GM18502 (cell line): Measurements from ENCODE around the gene ZNF532.

Experiments
- ATAC-seq: cut with Tn5 transposase; IDR thresholded peaks from one replicate; pipeline ENCODE4 v1.9.1; 2021; ENCODE audit warnings: mild to moderate bottlenecking; ENCODE audit not compliant: unreplicated experiment, poor library complexity

Gene ZNF532

DNA sequence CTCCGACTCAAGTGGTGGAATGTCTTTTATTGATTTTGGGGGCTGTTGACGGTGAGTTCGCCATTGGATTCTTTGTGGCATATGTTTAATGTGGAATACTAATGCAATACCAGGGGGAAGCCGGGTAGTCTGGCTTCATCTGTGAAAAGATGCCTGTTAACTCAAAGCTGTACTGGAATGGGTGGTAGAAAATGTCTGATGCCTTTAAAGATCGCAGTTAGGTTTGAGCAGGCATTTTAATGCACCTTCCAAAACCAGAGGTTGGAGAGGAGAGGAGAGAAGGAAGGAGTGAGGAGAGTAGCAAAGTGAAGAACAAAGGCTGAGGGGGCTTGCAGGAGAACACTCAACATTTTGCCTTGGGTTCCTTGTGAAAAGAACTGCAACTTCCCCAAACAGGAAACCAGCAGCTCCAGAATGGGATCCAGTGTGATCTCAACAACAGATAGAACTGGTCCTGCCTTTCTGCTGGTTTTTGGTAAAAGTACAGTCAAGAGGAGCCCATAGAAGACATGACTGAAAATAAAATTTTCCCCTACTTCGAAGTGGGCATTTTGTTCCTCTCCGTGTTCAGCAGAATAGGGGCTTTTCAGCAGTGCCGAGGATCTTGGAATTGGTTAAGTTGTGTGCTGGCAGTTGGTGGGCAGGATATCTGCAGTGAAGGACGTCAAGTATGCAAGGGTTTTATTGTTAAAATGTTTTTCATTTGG, 1.5 kb downstream of the ZNF532 start:
- ATAC-seq, result no peak

DNA sequence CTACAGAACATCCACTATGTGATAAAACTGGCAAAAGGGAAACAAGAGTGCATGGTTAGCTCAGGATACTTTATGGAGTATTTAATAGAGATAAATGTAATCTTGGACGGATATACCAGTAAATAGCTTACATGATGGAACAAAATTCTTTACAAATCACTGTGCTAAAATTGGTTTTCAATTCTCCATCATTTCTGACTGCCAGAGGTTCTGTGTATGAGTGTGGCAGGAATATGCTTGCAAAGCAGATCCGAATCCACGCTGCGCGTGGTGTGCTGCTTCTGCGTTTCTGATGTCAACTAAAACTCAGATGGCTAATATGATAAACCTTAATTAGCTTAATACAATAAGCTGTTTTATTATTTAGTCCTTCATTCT, 2.1 kb downstream of the ZNF532 start:
- no peak for ATAC-seq

- no peak for ATAC-seq
These were observed 2.7 kb downstream of the ZNF532 start for GRCh38 chr18:58867281-58867961.

- no peak for ATAC-seq
These were observed 3.8 kb downstream of the ZNF532 start for GRCh38 chr18:58868440-58868839.

GRCh38 chr18:58870130-58870529, 5.5 kb downstream of the ZNF532 start:
- ATAC-seq, result no peak

GRCh38 chr18:58870621-58871020, 5.9 kb downstream of the ZNF532 start:
- ATAC-seq, result no peak

DNA sequence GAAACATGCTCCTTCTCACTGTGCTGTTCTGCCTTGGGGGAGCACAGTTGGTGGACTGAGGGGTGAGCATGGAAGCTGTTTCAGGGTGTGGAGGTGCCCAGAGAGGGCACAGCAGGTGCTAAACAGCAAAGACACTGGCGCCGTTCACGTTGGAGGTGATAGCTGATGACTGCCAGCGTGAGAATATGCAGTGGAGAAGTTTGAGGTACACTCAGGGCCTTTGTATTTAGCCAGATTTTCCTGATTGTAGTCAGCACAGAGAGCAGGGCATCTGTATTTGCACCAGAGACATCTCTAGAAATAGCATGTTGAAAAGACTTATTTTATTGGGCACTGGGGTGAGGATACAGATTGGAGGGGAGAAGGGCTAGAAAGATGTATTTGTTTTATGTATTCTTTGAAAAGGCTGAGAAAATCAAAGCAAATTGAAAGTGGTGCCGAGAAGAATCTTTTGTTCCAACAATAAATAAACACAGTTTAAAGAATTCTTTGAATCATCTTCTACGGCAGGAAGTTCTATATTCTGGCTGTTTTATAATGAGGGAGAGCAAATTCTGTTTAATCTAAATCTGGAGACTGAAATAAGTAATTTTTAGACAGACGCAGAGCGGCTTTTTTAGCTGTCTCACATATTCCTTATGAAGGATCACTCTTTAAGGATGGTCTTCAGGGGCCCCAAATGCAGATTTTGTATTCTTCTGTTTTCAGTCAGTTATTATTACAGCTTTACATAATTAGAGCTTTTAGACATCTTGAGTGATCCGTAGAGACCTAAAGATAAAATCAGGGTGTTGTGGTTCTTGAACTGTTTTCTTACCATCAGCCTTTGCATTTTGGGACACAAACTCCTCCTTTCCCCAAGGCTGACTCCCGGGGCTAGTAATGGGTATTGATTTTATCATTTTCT, 7.1 kb downstream of the ZNF532 start:
- ATAC-seq, result no peak

- no peak for ATAC-seq
These were observed 14.0 kb downstream of the ZNF532 start for GRCh38 chr18:58878640-58879039.

- ATAC-seq, result no peak
These were observed 16.8 kb downstream of the ZNF532 start for GRCh38 chr18:58881477-58881876.

- ATAC-seq, result no peak
These were observed 17.4 kb downstream of the ZNF532 start for GRCh38 chr18:58882044-58882443.

DNA sequence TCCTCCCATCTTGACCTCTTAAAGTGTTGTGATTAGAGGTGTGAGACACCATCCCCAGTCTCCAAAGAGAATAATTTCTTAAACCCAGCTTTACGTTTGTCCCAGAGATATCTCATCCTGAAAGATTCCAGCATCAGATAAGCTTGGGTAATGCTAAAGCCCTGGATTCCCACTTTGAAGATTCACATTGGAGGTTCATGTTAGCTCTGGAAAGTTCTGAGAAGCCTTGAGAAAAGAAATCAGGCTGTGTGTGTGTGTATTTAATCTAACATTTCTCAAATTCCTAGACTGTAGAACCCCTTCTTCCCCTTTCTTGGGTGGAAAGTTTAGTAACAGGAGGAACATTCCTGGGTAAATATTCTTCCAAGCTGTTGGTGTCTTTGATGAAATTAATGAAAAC, 18.0 kb downstream of the ZNF532 start:
- no peak for ATAC-seq

DNA sequence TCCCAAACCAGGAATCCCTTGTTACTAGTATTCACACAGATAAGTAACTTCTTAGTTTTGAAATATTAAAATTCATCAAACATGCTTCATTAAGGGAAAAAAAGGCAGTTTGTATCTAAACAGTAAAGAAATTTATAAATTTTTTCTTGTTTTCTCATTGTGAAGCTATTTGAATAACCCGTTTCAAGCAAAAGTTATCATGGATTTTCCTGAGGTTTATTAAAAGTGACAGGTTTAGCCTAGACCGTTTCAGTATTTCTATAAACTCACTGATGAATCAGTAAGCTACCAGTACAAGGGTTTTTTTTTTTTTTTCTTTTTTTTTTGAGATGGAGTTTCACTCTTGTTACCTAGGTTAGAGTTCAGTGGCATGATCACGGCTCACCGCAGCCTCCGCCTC, 20.0 kb downstream of the ZNF532 start:
- ATAC-seq, result no peak

DNA sequence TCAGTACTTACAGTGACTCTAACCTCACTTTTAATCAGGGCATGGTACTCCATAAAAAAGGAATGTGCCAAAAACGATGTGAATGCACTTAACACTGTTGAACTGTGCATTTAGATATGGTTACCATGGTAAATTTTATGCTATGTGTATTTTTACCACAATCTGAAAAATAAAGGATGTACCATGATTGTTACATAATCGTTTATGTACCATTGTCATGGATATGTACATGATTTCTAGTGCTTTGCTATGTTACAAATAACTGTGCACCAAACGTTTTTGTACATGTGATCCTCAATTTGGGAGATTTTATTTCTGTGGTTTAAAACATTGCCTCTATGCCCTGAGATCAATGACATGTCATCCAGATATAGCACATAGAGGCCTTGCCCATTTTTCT, 21.8 kb downstream of the ZNF532 start:
- no peak for ATAC-seq

GRCh38 chr18:58886864-58887612, 22.4 kb downstream of the ZNF532 start:
- ATAC-seq, result no peak

GRCh38 chr18:58887613-58887963, 22.9 kb downstream of the ZNF532 start:
- ATAC-seq, result no peak

GRCh38 chr18:58891776-58892175, 27.1 kb downstream of the ZNF532 start:
- no peak for ATAC-seq

- ATAC-seq, result no peak
These were observed 27.8 kb downstream of the ZNF532 start for GRCh38 chr18:58892488-58892887.

DNA sequence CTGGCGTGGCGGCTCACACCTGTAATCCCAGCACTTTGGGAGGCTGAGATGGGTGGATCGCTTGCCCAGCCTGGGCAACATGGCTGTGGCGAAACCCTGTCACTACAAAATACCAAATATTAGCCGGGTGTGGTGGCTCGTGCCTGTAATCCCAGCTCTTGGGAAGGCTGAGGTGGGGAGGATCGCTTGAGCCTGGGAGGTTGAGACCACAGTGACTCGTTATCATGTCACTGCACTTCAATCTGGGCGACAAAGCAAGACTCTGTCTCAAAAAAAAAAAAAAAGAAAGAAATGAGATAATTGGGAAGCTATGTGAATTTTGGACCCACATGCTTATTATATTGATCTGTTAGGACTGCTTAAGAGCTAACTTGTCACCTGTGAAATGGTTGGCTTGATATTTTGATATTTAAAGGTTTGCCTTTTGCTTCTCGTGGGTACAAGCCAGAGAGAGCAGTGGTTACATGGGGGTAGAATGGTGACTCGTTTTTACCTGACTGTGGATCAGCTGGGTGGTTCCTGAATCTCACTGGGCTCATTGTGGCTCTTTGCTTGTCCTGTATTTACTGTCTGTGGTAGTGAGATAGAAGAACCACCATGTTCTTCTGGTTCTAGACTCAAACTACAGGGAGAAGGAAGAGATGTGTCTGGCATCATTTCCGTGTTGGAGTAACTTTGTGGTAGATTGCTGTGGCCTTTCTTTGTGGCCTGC, 28.9 kb downstream of the ZNF532 start:
- no peak for ATAC-seq

- ATAC-seq, result no peak
These were observed 30.3 kb downstream of the ZNF532 start for GRCh38 chr18:58894930-58895329.

GRCh38 chr18:58895385-58895784, 30.7 kb downstream of the ZNF532 start:
- ATAC-seq, result no peak
